Neural cell (in vitro differentiated cells): Measurements from ENCODE around the gene ATAD3C. TPM values are rescaled to one million over a fixed set of nuclear protein-coding genes. Genes with fewer than 3 reads are reported as not detected.
"Not testable (repeated sequence)": the region's sequence is repeated elsewhere in the genome, so short reads cannot be mapped to it uniquely, and the experiment has no call there.

ENCODE experiments used
- H2AFZ ChIP-seq: fragments of 200-600, 300-800 bp; sonication (generic), shearing (Covaris generic); 2 replicates; pipeline ENCODE4 v1.6.0; 2014; ENCODE audit warnings: low read depth, mild to moderate bottlenecking, antibody characterized with exemption, low read length, moderate library complexity
- H3F3A ChIP-seq: fragments of 200-600 bp; shearing (Covaris generic); 2 replicates; pipeline ENCODE4 v1.6.1; 2016; ENCODE audit warnings: mild to moderate bottlenecking, moderate library complexity, mixed read lengths, antibody characterized with exemption, low read length; ENCODE audit not compliant: insufficient read depth, poor library complexity, severe bottlenecking
- H3K27ac ChIP-seq: fragments of 200-600, 300-800 bp; sonication (generic), shearing (Covaris generic); 2 replicates; pipeline ENCODE4 v1.5.1; 2014; ENCODE audit warnings: mild to moderate bottlenecking, low read length, moderate library complexity
- H3K27me3 ChIP-seq: fragments of 300-800, 200-600 bp; sonication (generic), shearing (Covaris generic); 2 replicates; pipeline ENCODE4 v1.6.0; 2014; ENCODE audit warnings: mild to moderate bottlenecking, low read depth, low read length, moderate library complexity; ENCODE audit not compliant: insufficient read depth
- H3K36me3 ChIP-seq: fragments of 300-800, 200-600 bp; sonication (generic), shearing (Covaris generic); 2 replicates; pipeline ENCODE4 v1.5.1; 2014; ENCODE audit warnings: mild to moderate bottlenecking, antibody characterized with exemption, low read length, moderate library complexity; ENCODE audit not compliant: insufficient read depth
- H3K4me2 ChIP-seq: fragments of 300-800, 200-600 bp; sonication (generic), shearing (Covaris generic); 2 replicates; pipeline ENCODE4 v1.6.0; 2014; ENCODE audit warnings: mild to moderate bottlenecking, low read length
- H3K4me3 ChIP-seq: fragments of 300-800, 200-600 bp; sonication (generic), shearing (Covaris generic); 2 replicates; pipeline ENCODE4 v1.5.1; 2014; ENCODE audit warnings: mild to moderate bottlenecking, low read length, moderate library complexity
- H3K79me2 ChIP-seq: fragments of 200-600 bp; shearing (Covaris generic); replicated peaks from 2 replicates; pipeline ENCODE4 v1.6.0; 2014; ENCODE audit warnings: mild to moderate bottlenecking, low read length, moderate library complexity; ENCODE audit not compliant: insufficient read depth
- H3K9ac ChIP-seq: fragments of 300-800, 200-600 bp; sonication (generic), shearing (Covaris generic); 2 replicates; pipeline ENCODE4 v1.6.1; 2016; ENCODE audit warnings: mild to moderate bottlenecking, low read length, mixed read lengths
- H3K9me2 ChIP-seq: fragments of 200-600 bp; shearing (Covaris generic); 2 replicates; pipeline ENCODE4 v1.6.1; 2016; ENCODE audit warnings: mild to moderate bottlenecking, low read length, mixed read lengths; ENCODE audit not compliant: insufficient read depth
- H3K9me3 ChIP-seq: fragments of 200-600, 300-800 bp; sonication (generic), shearing (Covaris generic); 2 replicates; pipeline ENCODE4 v1.6.1; 2016; ENCODE audit warnings: mild to moderate bottlenecking, mixed run types, low read length, moderate library complexity, mixed read lengths
- H4K20me1 ChIP-seq: fragments of 200-600 bp; shearing (Covaris generic); 2 replicates; pipeline ENCODE4 v1.6.1; 2016; ENCODE audit warnings: mild to moderate bottlenecking, mixed run types; ENCODE audit not compliant: insufficient read depth
- CTCF ChIP-seq: fragments of 450-650 bp; IDR thresholded peaks from 2 replicates; pipeline ENCODE4 v1.5.1; 2014; ENCODE audit warnings: antibody characterized with exemption, mild to moderate bottlenecking, moderate library complexity; ENCODE audit not compliant: poor library complexity, severe bottlenecking
- EP300 ChIP-seq: fragments of 450-650 bp; conservative IDR thresholded peaks from 2 replicates; pipeline ENCODE4 v1.6.1; 2014; ENCODE audit warnings: antibody characterized with exemption, mild to moderate bottlenecking, moderate library complexity; ENCODE audit not compliant: poor library complexity, severe bottlenecking
- EZH2 ChIP-seq: fragments of 200-600, 300-800 bp; shearing (Covaris generic), sonication (generic); IDR thresholded peaks from 2 replicates; pipeline ENCODE4 v1.6.1; 2014; ENCODE audit warnings: antibody characterized with exemption, low read length, borderline replicate concordance, mild to moderate bottlenecking; ENCODE audit not compliant: insufficient read depth, poor library complexity, severe bottlenecking
- MXI1 ChIP-seq: fragments of 450-650 bp; conservative IDR thresholded peaks from 2 replicates; pipeline ENCODE4 v1.6.1; 2014; ENCODE audit warnings: antibody characterized with exemption, mild to moderate bottlenecking; ENCODE audit not compliant: poor library complexity, severe bottlenecking
- POLR2AphosphoS5 ChIP-seq: IDR thresholded peaks from 2 replicates; pipeline ENCODE4 v1.6.1; 2012
- RAD21 ChIP-seq: fragments of 450-650 bp; conservative IDR thresholded peaks from 2 replicates; pipeline ENCODE4 v1.6.1; 2014; ENCODE audit warnings: antibody characterized with exemption, mild to moderate bottlenecking, moderate library complexity
- REST ChIP-seq: IDR thresholded peaks from 2 replicates; pipeline ENCODE4 v1.6.1; 2012; ENCODE audit warnings: borderline replicate concordance
- SMC3 ChIP-seq: fragments of 450-650 bp; conservative IDR thresholded peaks from 2 replicates; pipeline ENCODE4 v1.6.1; 2014; ENCODE audit warnings: antibody characterized with exemption, mild to moderate bottlenecking, moderate library complexity; ENCODE audit not compliant: poor library complexity
- TAF1 ChIP-seq: IDR thresholded peaks from 2 replicates; pipeline ENCODE4 v1.6.1; 2012; ENCODE audit warnings: low read depth
- polyA plus RNA-seq: library from polyadenylated mRNA; depleted of rRNA; stranded (reverse); fragments of >200 nt; gene quantifications from 2 replicates; pipeline ENCODE4 v1.2.3, GENCODE V29; 2014

ATAD3C gene
- polyA plus RNA-seq, 1 donor from 2014 or later: not detected

GRCh38 chr1:1459711-1460110 is 10.2 kb downstream of the ATAD3C start:
- H3K4me2 ChIP-seq, H3K27ac ChIP-seq, H3K27me3 ChIP-seq, H3K36me3 ChIP-seq, H3K79me2 ChIP-seq, H3F3A ChIP-seq, H4K20me1 ChIP-seq, H3K4me3 ChIP-seq, H3K9ac ChIP-seq, H3K9me2 ChIP-seq, H3K9me3 ChIP-seq, H2AFZ ChIP-seq: not testable (repeated sequence)

DNA sequence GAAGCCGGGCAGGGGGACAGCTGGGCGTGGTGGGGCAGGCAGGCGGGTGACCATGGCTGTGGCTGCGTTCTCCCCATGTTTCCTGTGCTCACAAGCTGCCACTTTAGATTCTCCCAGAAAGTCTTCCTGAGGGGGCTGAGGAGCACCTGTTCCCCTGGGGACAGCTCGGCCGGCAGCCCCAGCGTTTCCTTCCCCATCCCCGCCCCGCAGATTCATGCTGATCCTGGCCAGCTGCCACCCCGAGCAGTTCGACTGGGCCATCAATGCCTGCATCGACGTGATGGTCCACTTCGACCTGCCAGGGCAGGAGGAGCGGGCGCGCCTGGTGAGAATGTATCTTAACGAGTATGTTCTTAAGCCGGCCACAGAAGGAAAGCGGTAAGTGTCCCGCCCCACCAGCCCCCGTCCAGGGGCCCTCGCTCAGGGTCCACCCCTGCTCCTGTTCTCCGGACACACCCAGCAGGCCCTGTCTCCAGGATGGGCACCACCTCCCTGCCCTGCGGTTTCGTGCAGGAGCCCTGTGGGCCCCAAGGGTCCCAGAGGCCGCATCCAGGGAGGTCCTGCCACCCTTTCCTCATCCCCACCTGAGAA is 11.1 kb downstream of the ATAD3C start:
- Histone ChIP-seq H3K4me2 (no peak overlapping the region), H3K27ac (no peak overlapping the region), H4K20me1 (no peaks in the 10 kb centered on the region), H3K4me3 (no peak overlapping the region), H3K9me3 (no peaks in the 10 kb centered on the region), H3F3A (no peaks in the 10 kb centered on the region), H3K27me3 (no peaks in the 10 kb centered on the region), H3K36me3 (no peaks in the 10 kb centered on the region), H2AFZ (no peak overlapping the region), H3K79me2 (no peaks in the 10 kb centered on the region), H3K9ac (no peak overlapping the region), H3K9me2 (no peaks in the 10 kb centered on the region)
- TF ChIP-seq SMC3 (no peak), EP300 (no peak), EZH2 (no peak), CTCF (no peak), RAD21 (no peak), REST (no peak), POLR2AphosphoS5 (no peak), TAF1 (no peak), MXI1 (no peak)

GRCh38 chr1:1461721-1462317 is 12.3 kb downstream of the ATAD3C start:
- Histone ChIP-seq H3K9ac (no peak overlapping the region), H3K27ac (no peak overlapping the region), H2AFZ (no peak overlapping the region), H4K20me1 (no peaks in the 10 kb centered on the region), H3K4me3 (no peak overlapping the region), H3K79me2 (no peaks in the 10 kb centered on the region), H3K27me3 (no peaks in the 10 kb centered on the region), H3K9me3 (no peaks in the 10 kb centered on the region), H3K4me2 (no peak overlapping the region), H3K36me3 (no peaks in the 10 kb centered on the region), H3K9me2 (no peaks in the 10 kb centered on the region), H3F3A (no peaks in the 10 kb centered on the region)
- TF ChIP-seq RAD21 (no peak), CTCF (no peak), REST (no peak), SMC3 (no peak), EZH2 (no peak)
